ENCODE data around the gene PASK. TPM values are rescaled to one million over a fixed set of nuclear protein-coding genes. Genes with fewer than 3 reads are reported as not detected.
A peak's percentile ranks its signal among the peaks of the same experiment; 100 is the strongest.

Gene PASK
- total RNA-seq, 1 experiment from 2014 or later, result 8.5 TPM

DNA sequence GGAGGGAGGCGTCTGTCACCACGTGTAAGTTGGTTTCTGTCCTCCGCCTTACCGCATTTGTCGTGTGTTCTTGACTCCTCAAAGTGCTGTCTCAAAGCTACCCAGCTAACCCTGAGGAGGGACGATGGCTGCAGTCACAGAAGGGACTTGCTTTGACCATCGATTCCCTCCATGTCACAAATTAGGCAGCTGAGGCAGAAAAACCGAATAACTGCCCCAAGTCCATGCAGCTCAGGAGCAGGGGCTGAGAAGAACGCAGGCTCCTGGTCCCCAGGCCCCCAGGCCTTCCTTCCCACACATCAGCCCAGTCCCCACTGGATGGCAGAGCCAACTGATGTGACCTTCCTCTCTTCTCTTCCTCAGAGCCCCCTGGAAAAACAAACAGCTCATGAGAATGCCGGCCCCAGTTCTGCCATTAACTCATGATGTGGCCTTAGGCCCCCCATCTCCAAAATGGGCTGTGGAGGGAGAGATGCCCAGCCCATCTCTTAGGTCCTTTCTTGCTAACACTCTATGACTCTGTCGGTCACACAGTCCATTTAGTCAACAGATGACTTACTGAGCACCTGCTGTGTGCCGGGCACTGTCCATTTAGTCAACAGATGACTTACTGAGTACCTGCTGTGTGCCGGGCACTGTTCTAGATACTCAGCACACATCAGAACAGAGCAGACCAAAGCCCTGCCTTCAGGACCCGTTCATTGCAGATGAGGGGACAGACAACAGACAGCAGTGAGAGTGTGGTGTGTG lies 66.8 kb downstream of the PASK start:
- DNase-seq (ENCODE audit: low read depth), result peak; percentile 21

- no peak for DNase-seq (ENCODE audit: low read depth)
Measured at GRCh38 chr2:241081643-241082340, 67.5 kb downstream of the PASK start.

- no peak for DNase-seq (ENCODE audit: low read depth)
Measured at GRCh38 chr2:241081190-241081642, 68.1 kb downstream of the PASK start.

DNA sequence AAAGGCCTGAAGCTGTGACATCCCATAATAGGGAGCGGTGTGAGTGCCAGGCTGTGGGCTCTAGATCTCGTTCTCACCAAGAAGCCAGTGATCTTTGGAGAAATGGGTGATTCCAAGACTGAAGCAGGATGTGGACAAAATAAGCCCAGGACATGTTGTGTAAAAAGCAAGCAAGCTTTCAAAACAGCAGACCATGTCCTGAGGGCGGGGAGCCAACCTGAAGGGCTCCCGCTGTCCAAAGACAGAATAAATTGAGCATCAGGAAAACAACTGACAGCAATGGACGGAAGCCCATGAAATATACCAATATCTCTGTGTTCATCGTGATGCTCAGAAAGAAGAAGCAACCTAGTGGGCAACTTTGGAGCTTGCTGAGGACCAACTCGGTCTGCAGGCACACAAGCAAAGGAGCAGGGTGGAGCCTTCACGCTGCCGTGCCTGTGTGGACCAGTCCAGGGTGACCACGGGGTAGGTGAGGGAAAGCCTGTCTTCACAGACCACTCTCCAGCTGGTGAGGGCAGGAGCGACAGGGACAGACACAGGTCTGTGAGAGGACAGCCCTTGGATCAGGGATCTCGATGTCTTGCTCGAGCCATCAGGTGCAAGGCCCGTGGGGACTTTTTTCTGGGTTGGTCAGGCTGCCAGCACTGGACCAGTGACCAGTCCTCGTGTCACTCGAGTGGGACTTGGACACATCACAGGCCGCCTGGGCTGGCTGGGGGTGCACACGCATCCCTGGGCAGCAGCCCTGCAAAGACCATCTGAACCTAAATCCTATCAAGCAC lies 68.7 kb downstream of the PASK start:
- DNase-seq (ENCODE audit: low read depth), result no peak

- DNase-seq (ENCODE audit: low read depth), result no peak
Measured at GRCh38 chr2:241074901-241075540, 74.3 kb downstream of the PASK start.

- no peak for DNase-seq (ENCODE audit: low read depth)
Measured at GRCh38 chr2:241074065-241074818, 75.0 kb downstream of the PASK start.

- no peak for DNase-seq (ENCODE audit: low read depth)
Measured at GRCh38 chr2:241073166-241074064, 75.9 kb downstream of the PASK start.

DNA sequence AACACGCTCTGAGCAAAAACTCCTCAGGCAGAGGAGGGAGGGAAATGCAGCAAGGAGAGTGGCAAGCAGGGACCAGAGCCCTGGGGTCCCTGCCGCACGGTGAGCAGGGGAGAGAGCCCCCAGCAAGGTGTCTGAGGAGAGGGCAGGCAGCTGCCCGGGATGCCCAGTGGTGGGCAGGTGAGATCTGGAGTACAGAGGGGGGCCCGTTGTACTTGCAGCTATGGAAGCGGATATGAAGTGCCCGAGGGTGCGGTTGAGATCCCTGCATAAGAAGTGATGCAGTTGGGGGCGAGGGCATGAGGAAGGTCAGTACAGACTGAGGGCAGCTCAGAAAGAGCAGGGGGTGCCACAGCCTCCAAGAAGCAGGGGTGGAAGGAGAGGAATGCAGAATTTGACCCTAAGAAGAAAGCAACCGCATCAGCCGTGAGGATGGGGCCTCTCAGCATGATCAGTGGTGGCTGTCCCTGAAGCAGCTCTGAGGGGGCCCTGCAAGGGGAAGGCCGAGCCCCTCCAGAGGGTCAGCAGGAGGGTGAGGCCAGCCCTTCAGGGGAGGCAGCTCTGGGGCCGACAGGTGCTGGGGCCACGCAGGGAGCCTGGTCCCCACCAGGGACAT lies 76.6 kb downstream of the PASK start:
- DNase-seq (ENCODE audit: low read depth), result no peak

- no peak for DNase-seq (ENCODE audit: low read depth)
Measured at GRCh38 chr2:241072151-241072550, 77.1 kb downstream of the PASK start.

DNA sequence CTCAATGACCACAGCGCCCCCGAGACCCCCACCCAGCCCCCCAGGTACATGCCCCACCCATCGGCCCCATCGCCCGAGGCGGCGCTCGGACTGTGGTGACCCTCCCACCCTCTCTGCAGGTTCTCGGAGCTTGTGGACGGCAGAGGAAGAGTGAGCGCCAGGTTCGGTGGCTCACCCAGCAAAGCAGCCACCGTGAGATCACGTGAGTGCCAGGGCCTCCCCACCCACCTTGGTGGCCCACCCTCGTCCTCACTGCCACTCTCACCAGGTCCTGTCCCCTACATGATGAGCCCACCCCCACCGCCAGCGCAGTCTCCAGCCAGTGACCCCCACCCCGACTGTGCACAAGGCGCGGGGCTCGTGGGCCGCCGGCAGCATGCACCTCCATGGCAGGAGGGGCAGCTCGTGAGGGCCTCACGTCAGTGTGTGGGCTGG lies 77.6 kb downstream of the PASK start:
- no peak for DNase-seq (ENCODE audit: low read depth)

DNA sequence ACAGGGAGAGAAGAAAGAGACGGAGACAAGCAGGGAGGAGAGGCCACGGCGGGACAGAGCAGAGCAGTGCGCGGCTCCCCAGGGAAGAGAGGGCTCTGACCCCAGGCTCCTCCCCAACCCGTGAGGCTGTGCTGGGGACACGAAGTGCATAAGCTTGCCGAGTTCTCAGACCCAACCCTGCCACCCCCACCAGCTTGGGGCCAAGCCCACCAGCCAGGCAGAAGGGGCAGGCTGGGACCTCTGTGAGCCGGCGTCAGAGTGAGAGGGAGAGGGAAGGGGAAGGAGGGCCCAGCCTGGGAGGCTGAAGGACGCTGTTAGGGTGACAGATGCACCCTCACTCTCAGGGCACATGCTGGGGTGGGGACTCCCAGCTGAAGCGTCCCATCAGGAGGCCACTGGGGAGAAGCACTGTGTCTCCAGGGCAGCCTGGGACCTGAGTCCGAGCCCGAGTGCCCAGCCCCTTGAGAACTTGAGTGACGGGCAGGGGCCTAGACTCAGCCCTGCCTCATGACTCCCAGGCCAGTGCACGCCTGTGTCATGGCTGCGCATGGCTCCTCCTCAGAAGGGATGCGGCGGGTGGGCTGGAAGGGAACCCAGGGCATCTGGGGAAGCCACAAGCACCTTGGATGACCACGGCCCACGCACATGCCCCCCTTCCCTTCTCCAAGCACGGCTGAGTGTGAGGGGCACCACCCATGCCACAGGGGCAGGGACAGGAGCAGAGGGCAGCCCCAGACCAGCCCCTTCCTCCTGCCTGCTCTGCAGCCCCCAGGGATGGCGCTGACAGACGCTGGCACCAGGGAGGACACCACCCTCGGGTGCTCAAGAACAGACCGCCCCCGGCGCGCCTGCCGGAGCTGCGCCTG lies 78.2 kb downstream of the PASK start:
- no peak for DNase-seq (ENCODE audit: low read depth)

DNA sequence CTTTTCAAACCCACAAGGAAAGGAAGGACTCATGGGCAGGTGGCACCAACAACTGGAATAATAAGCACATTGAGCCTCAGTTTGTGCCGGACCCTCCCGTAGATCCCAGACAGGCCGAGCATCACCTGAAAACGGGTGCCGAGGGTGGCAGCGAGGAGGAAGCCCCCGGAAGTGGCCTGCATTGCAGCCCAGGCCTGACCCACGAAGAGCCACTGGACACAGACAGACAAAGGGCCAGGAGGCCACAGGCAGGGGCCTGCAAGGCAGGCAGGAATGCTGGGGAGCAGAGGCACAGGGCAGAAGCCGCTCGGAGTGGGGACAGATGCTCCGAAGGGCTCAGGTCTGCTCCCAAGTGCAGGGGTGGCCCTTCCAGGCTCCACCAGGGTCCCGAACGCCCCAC lies 78.9 kb downstream of the PASK start:
- DNase-seq (ENCODE audit: low read depth), result no peak

- DNase-seq (ENCODE audit: low read depth), result no peak
Measured at GRCh38 chr2:241069821-241070281, 79.4 kb downstream of the PASK start.

DNA sequence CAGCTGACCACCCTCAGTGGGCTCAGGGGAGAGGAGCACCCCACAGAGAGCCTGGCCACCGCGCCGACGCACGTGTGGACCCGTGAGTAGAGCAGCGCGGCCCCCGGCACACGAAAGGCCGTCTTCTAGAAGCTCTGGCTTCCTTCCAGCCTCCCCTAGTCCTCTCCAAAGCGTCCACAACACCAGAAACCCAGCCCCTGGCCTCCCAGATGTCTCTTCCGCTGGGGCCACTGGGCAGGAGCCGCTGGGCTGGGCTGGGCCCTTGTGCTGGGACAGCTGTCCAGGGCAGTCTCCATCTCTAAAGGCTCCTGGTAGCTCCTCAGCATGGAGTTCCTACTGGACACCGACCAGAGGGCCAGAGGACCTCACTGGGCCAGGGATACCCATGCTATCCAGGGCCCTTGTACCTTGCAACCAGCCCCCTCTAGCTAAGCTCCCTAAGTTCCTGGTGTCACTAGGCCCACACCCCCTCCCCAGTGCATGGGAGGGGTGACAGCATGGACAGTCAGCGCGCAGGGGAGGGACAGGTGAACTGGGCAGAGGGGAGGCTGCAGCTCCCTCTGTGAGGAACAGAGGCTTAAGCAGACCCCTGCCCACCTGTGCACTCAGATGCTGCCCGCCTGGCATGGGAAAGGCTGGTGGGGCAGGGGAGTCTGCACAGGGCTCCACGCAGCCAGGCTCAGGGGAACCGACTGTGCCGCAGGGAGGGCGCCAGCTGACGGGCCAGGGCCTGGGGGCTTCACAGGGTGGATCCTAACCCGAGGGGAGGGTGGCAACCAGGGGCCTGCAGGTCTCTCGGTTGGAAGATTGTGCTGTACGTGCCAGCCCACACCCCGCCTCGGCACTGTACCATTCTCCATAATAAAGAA lies 80.1 kb downstream of the PASK start:
- DNase-seq (ENCODE audit: low read depth), result no peak

GRCh38 chr2:241068136-241068941 lies 80.9 kb downstream of the PASK start:
- no peak for DNase-seq (ENCODE audit: low read depth)

DNA sequence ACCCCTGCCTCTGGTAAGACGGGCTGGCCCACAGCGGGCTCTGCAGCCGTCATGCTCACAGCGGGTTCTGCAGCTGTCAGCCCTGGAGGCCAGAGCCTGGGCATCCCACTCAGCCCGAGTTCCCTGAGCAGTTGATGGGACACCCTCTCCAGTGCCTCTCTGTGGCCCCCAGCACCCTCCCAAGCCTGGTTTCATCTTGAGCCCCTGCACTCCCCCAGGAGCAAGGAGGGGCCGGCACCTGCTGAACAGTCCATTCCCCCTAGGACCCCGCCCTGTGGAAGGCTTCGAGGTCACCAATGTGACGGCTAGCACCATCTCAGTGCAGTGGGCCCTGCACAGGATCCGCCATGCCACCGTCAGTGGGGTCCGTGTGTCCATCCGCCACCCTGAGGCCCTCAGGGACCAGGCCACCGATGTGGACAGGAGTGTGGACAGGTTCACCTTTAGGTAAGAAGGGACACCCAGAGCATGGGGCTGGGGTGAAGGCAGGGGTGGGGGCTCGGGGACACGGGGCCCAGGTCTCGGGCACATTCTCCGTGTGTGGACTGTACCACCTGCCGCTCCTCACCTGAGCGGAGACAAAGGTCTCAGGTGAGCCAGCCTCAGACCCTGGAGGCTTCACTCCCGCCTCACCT lies 81.7 kb downstream of the PASK start:
- DNase-seq (ENCODE audit: low read depth), result no peak
